ENCODE data around the gene KCNJ10.
"Not testable (repeated sequence)": the region's sequence is repeated elsewhere in the genome, so short reads cannot be mapped to it uniquely, and the experiment has no call there.

Gene KCNJ10

GRCh38 chr1:160061369-160062229 lies 8.4 kb downstream of the KCNJ10 start:
- DNase-seq (ENCODE audit: low spot score): no peak

GRCh38 chr1:160058087-160058486 lies 11.9 kb downstream of the KCNJ10 start:
- peak; percentile 49 for DNase-seq (ENCODE audit: low spot score)

GRCh38 chr1:160056648-160057169 lies 13.3 kb downstream of the KCNJ10 start:
- no peak for DNase-seq (ENCODE audit: low spot score)

GRCh38 chr1:160053548-160054365 lies 16.2 kb downstream of the KCNJ10 start:
- DNase-seq (ENCODE audit: low spot score): no peak

- no peak for DNase-seq (ENCODE audit: low spot score)
Measured at GRCh38 chr1:160052936-160053335, 17.0 kb downstream of the KCNJ10 start.

- no peak for DNase-seq (ENCODE audit: low spot score)
Measured at GRCh38 chr1:160050619-160051018, 19.3 kb downstream of the KCNJ10 start.

- DNase-seq (ENCODE audit: low spot score): not testable (repeated sequence)
Measured at GRCh38 chr1:160050182-160050581, 19.8 kb downstream of the KCNJ10 start.

- DNase-seq (ENCODE audit: low spot score): no peak
Measured at GRCh38 chr1:160049101-160049500, 20.9 kb downstream of the KCNJ10 start.

- DNase-seq (ENCODE audit: low spot score): no peak
Measured at GRCh38 chr1:160048335-160048734, 21.6 kb downstream of the KCNJ10 start.

- DNase-seq (ENCODE audit: low spot score): no peak
Measured at GRCh38 chr1:160047111-160047991, 22.6 kb downstream of the KCNJ10 start.

- DNase-seq (ENCODE audit: low spot score): peak; percentile 85
Measured at GRCh38 chr1:160046494-160047110, 23.4 kb downstream of the KCNJ10 start.

GRCh38 chr1:160045653-160046052 lies 24.3 kb downstream of the KCNJ10 start:
- DNase-seq (ENCODE audit: low spot score): no peak

- no peak for DNase-seq (ENCODE audit: low spot score)
Measured at GRCh38 chr1:160043543-160043942, 26.4 kb downstream of the KCNJ10 start.

GRCh38 chr1:160040476-160040875 lies 29.5 kb downstream of the KCNJ10 start:
- DNase-seq (ENCODE audit: low spot score): no peak

GRCh38 chr1:160032165-160032820 lies 37.7 kb downstream of the KCNJ10 start:
- DNase-seq (ENCODE audit: low spot score): peak; percentile 33

- DNase-seq (ENCODE audit: low spot score): peak; percentile 96
Measured at GRCh38 chr1:160031365-160032164, 38.4 kb downstream of the KCNJ10 start, which contains the start of gene PIGM. TSS of gene PIGM (minus strand) at chr1:160031990. CDS start at chr1:160031739, 251 bp downstream.

- peak; percentile 22 for DNase-seq (ENCODE audit: low spot score)
Measured at GRCh38 chr1:160030657-160031364, 39.1 kb downstream of the KCNJ10 start.

GRCh38 chr1:160028426-160028825 lies 41.5 kb downstream of the KCNJ10 start:
- no peak for DNase-seq (ENCODE audit: low spot score)

- no peak for DNase-seq (ENCODE audit: low spot score)
Measured at GRCh38 chr1:160025314-160025713, 44.6 kb downstream of the KCNJ10 start.
